Endometrial microvascular endothelial cells (primary cell): Measurements from ENCODE around the gene ZNF438. TPM values are rescaled to one million over a fixed set of nuclear protein-coding genes. Genes with fewer than 3 reads are reported as not detected.
"Not testable (repeated sequence)": the region's sequence is repeated elsewhere in the genome, so short reads cannot be mapped to it uniquely, and the experiment has no call there.

ENCODE experiments used
- in situ Hi-C: cut with HindIII; loops from 2 replicates; pipeline ENCODE4 v1.10.0; 2017; ENCODE audit warnings: low sequenced_read_pairs, low pct_unique_long_range_greater_than_20kb; ENCODE audit errors: inconsistent ontology term
- total RNA-seq: library from RNA; depleted of rRNA; stranded (reverse); fragments of >200 nt; gene quantifications from one replicate; pipeline ENCODE4 v1.2.3, GENCODE V29; 2015; ENCODE audit errors: inconsistent ontology term

The ZNF438 gene
- total RNA-seq, 1 donor from 2014 or later: 11.0 TPM

- in situ Hi-C loops: no loop called here
Observed at GRCh38 chr10:30995081-30995770, 36.4 kb downstream of the ZNF438 start.

- in situ Hi-C loops: no loop called here
Observed at GRCh38 chr10:30993155-30993554, 38.5 kb downstream of the ZNF438 start.

GRCh38 chr10:30992681-30993080 is 39.0 kb downstream of the ZNF438 start:
- in situ Hi-C loops: no loop called here

- in situ Hi-C loops: no loop called here
Observed at GRCh38 chr10:30991647-30992011, 40.0 kb downstream of the ZNF438 start.

GRCh38 chr10:30990971-30991646 is 40.6 kb downstream of the ZNF438 start:
- in situ Hi-C loops: no loop called here

- in situ Hi-C loops: no loop called here
Observed at GRCh38 chr10:30990351-30990750, 41.3 kb downstream of the ZNF438 start.

DNA sequence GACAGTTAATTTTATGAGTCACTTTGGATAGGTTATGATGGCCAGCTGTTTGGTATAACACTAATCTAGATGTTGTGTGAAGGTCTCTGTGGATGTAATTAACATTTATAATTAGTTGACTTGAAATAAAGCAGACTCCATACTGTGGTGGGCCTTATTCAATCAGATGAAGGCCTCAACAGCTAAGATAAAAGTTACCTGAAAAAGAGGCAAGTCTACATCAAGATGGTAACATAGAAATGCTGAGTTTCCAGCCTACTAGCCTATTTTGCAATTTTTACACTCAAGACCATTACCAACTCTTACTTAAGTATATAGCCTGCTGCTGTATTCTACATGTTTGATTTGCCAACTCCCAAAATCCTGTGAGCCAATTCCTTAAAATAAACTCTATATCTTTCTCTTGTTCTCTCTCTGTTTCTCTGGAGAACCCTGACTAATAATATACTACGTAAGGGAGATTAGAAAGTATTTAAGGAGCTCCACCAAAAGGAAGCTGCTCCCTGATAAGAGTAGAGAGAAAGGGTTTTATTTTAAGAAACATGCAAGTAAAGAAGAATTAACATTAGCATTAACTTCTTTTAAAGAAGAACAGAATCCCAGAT is 42.7 kb downstream of the ZNF438 start:
- in situ Hi-C loops: no loop called here

DNA sequence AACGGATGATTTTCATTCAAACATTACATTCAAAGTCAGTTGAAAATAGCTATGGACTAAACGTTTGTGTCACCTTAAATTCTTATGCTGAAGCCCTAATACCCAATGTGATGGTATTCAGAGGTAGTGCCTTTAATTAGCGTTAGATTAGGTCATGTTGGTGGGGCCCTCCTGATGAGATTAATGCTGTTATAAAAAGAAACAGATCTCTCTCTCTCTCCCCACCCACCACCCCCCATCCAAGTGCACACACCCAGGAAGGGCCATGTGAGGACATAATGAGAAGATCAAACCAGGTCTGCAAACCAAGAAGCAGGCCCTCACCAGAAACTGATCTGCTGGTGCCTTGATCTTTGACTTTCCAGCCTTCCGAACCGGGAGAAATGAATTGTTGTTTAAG is 44.2 kb downstream of the ZNF438 start:
- in situ Hi-C loops: no loop called here

- in situ Hi-C loops: no loop called here
Observed at GRCh38 chr10:30986053-30986555, 45.6 kb downstream of the ZNF438 start.

DNA sequence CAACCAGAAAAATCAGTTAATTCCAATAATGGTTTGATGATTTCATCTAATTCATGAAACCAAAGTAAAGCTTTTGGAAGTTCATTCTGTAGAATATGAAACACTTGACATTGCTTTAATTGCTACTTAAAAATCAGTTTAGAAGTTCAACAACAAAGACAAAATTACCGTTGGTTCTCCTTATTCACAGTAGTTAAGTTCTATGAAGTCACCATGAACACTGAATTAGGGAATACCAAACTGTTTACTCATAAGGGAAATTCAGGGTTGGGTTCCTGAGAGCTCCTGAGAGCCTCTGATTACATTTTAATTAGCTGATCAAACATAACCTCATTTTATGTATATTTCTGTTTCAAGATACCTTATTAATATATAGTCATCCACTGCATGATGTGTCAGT is 46.2 kb downstream of the ZNF438 start:
- in situ Hi-C loops: no loop called here

- in situ Hi-C loops: no loop called here
Observed at GRCh38 chr10:30984563-30985328, 46.9 kb downstream of the ZNF438 start.

DNA sequence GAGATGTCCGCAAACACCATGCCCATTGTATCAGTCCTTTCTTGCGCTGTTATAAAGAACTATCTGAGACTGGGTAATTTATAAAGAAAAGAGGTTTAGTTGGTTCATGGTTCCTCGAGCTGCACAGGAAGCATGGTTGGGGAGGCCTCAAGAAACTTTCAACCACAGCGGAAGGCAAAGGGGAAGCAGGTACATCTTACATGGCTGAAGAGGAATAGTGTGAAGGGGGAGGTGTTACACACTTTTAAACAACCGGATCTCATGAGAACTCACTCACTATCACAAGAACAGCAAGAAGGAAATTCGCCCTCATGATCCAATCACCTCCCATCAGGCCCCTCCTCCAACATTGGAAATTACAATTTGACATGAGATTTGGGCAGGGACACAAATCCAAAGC is 48.5 kb downstream of the ZNF438 start:
- in situ Hi-C loops: not testable (repeated sequence)

- in situ Hi-C loops: no loop called here
Observed at GRCh38 chr10:30980951-30981616, 50.6 kb downstream of the ZNF438 start.

DNA sequence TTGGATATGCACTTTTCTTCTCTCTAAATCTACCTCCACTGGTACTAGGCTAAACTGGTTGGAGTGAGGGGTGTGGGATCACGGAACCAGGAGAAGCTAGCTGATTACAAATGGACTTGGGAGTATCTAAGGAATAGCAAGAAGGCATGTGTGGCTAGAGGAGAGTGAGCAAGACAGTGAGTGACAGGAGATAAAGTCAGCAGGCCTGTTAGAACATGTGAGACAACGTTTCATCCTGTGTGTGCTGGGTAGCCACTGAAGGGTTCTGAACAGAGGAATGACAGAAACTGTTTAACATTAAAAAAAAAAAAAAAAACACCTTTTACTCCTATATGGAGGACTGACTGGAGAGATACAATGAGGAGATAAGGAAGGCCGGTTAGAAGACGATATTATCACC is 51.7 kb downstream of the ZNF438 start:
- in situ Hi-C loops: no loop called here

- in situ Hi-C loops: no loop called here
Observed at GRCh38 chr10:30978843-30979242, 52.8 kb downstream of the ZNF438 start.

DNA sequence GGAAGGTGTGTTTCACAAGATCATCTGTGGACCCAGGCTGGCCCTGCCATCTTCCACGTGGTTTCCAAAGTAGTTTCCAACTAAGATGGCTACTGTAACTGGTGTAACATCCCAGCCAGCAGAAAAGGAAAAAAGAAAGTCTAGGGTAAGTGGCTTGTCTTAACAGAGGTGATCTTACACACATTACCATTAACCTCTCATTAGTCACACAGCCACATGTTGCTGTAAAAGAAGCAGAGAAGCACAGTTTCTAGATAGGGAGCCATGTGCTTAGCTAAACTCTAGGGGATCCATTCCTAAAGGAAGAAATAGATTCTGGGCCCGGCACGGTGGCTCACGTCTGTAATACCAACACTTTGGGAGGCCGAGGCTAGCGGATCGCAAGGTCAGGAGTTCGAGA is 54.3 kb downstream of the ZNF438 start:
- in situ Hi-C loops: no loop called here

DNA sequence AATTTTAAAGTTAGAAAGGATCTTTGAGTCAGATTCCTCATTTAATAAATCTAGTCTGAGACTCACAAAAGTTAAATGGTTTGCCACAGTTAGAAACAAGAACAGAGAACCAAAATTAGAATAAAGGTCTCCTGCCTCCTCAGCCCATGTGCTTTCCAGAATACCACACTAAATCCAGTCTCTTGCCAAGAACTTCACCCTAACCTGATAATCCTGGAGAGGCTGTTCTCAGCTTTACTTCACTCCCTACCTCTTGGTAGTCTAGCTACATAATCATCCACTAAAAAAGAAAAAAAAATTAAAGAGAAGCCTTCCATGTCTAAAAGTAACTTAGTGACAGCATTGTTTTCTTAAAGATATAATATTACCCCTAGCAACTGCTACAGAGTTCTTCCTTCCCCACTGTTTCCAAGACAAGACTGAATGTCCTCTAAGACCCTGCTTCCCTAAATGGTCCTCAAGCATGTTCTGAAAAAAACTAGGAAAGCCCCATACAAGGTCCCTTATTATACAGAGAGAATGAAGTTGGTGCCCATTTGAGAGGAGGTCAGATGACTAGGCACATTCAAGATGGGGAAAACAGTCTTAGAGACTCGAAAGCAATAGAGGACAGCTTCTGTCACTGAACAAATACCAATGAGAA is 56.8 kb downstream of the ZNF438 start:
- in situ Hi-C loops: no loop called here

- in situ Hi-C loops: no loop called here
Observed at GRCh38 chr10:30974355-30974754, 57.3 kb downstream of the ZNF438 start.
